Thyroid gland (tissue), 4 donors: ENCODE results near the gene MIGA2.

Source experiments
- POLR2A ChIP-seq, 2 donors: fragments of 450-650 bp; IDR thresholded peaks; one replicate each; pipeline ENCODE4 v1.6.1; 2017; ENCODE audit warnings: antibody characterized with exemption in 2 of 2, mild to moderate bottlenecking in 2 of 2, moderate library complexity in 1 of 2
- TF ChIP-seq, protein P1 (sequence below), 6 experiments: fragments of 200-600 bp in 3 of 6; fragments of 450-650 bp in 3 of 6; sonication (generic) in 3 of 6; IDR thresholded peaks; one replicate each; pipeline ENCODE4 v1.5.1; 2016 to 2019; ENCODE audit warnings: antibody characterized with exemption in 6 of 6, mild to moderate bottlenecking in 2 of 6, inconsistent platforms in 1 of 6, moderate library complexity in 1 of 6

DNA sequence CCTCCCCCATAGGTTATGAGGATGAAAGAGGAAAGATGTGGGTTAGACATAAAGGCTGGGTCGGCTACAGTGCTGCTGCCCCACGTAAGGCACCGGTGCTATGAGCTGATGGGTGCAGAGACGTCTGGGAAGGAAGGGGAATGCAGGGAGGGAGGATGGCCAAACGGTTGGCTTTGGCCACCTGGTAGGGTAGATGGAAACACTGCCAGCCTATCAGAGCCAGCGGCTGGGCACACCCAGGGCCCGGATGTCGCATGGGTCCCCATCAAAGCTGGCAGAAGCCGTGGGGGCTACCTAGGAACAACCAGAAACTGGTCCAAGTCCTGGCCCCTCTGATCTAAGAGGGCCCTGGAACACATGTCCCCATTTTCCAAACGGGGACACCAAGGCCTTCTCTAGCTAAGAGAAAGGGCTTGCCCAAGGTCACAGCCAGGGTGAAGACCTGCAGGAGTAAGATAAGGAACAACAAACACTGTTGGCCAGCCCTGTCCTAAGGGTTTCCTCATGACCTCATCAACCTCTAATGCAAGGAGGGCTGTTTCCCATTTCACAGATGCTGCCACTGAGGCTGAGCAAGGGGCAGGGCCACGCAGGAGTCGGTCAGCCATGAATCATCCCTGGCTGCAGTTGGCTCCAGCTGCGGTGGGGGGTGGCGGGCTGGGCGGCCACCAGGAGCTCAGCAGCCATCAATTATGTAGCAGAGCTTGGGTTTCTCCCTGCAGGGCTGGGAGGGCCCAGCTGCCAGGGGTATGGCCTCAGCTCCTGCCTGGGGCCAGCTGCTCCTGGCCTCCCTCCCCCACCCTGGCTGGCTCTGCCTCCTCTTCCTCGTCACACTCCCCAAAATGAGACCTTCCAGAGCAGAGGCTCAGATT lies 13.2 kb upstream of the MIGA2 start:
- TF ChIP-seq, protein P1, sequence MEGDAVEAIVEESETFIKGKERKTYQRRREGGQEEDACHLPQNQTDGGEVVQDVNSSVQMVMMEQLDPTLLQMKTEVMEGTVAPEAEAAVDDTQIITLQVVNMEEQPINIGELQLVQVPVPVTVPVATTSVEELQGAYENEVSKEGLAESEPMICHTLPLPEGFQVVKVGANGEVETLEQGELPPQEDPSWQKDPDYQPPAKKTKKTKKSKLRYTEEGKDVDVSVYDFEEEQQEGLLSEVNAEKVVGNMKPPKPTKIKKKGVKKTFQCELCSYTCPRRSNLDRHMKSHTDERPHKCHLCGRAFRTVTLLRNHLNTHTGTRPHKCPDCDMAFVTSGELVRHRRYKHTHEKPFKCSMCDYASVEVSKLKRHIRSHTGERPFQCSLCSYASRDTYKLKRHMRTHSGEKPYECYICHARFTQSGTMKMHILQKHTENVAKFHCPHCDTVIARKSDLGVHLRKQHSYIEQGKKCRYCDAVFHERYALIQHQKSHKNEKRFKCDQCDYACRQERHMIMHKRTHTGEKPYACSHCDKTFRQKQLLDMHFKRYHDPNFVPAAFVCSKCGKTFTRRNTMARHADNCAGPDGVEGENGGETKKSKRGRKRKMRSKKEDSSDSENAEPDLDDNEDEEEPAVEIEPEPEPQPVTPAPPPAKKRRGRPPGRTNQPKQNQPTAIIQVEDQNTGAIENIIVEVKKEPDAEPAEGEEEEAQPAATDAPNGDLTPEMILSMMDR (IDR thresholded peaks at IDR 0.05), result no peak
- no peak for TF ChIP-seq POLR2A (IDR thresholded peaks at IDR 0.05)
